Mesodermal cell (in vitro differentiated cells): ENCODE data around the gene ZBTB46.
A peak's percentile ranks its signal among the peaks of the same experiment; 100 is the strongest.

Source experiments
- H3K27ac ChIP-seq: 2 replicates; pipeline ENCODE4 v1.7.0; 2013; ENCODE audit warnings: mild to moderate bottlenecking, low read depth, low read length, moderate library complexity; ENCODE audit not compliant: severe bottlenecking
- H3K36me3 ChIP-seq: 2 replicates; pipeline ENCODE4 v1.7.1; 2013; ENCODE audit warnings: mild to moderate bottlenecking, low read length, moderate library complexity; ENCODE audit not compliant: control insufficient read depth, insufficient read depth
- H3K4me1 ChIP-seq: one replicate; pipeline ENCODE4 v1.7.1; 2013; ENCODE audit warnings: mild to moderate bottlenecking, low read length; ENCODE audit not compliant: insufficient read depth, control insufficient read depth, poor library complexity, severe bottlenecking
- H3K4me3 ChIP-seq: 2 replicates; pipeline ENCODE4 v1.7.0; 2013; ENCODE audit warnings: low read length, control low read depth, mild to moderate bottlenecking; ENCODE audit not compliant: insufficient read depth, poor library complexity, severe bottlenecking; ENCODE audit errors: extremely low read depth
- H3K9me3 ChIP-seq: 2 replicates; pipeline ENCODE4 v1.7.1; 2013; ENCODE audit warnings: mild to moderate bottlenecking, low read length, moderate library complexity; ENCODE audit not compliant: control insufficient read depth
- WGBS, 2 experiments: methylation state at CpG; one replicate each; pipeline ENCODE4 v1.1.5; 2013; ENCODE audit warnings: missing lambda C conversion rate in 2 of 2; ENCODE audit not compliant: insufficient coverage in 2 of 2; 5-methylcytosine and 5-hydroxymethylcytosine counted together

Gene ZBTB46

GRCh38 chr20:63750807-63751470 is 80.1 kb downstream of the ZBTB46 start:
- H3K4me3 ChIP-seq: no peak overlapping the region
- H3K36me3 ChIP-seq: peaks cover 35% of the 10 kb centered on the region
- H3K4me1 ChIP-seq: peaks cover 5% of the 10 kb centered on the region
- no peaks in the 10 kb centered on the region for H3K9me3 ChIP-seq
- 82 to 88% methylated on average over 20 to 23 of the region's 26 CpGs for WGBS, 2 experiments
- H3K27ac ChIP-seq: peak overlapping the region; percentile 41

GRCh38 chr20:63749597-63750508 is 81.2 kb downstream of the ZBTB46 start:
- 94 to 97% methylated on average over 12 of the region's 16 CpGs for WGBS, 2 experiments
- H3K4me3 ChIP-seq: no peak overlapping the region
- H3K9me3 ChIP-seq: no peaks in the 10 kb centered on the region
- no peak overlapping the region for H3K27ac ChIP-seq
- H3K36me3 ChIP-seq: peaks cover 37% of the 10 kb centered on the region
- H3K4me1 ChIP-seq: peaks cover 5% of the 10 kb centered on the region

GRCh38 chr20:63748934-63749270 is 82.2 kb downstream of the ZBTB46 start:
- 96 to 99% methylated on average over 9 to 10 of the region's 11 CpGs for WGBS, 2 experiments
- Histone ChIP-seq H3K4me3 (no peak overlapping the region), H3K4me1 (peaks cover 5% of the 10 kb centered on the region), H3K27ac (no peak overlapping the region), H3K9me3 (no peaks in the 10 kb centered on the region), H3K36me3 (peaks cover 40% of the 10 kb centered on the region)

GRCh38 chr20:63748070-63748933 is 82.8 kb downstream of the ZBTB46 start:
- no peak overlapping the region for H3K27ac ChIP-seq
- no peak overlapping the region for H3K4me3 ChIP-seq
- H3K36me3 ChIP-seq: peaks cover 45% of the 10 kb centered on the region
- H3K4me1 ChIP-seq: peaks cover 5% of the 10 kb centered on the region
- WGBS, 2 experiments: 85 to 88% methylated on average over 11 to 16 of the region's 20 CpGs
- no peaks in the 10 kb centered on the region for H3K9me3 ChIP-seq

- no peak overlapping the region for H3K4me3 ChIP-seq
- no peaks in the 10 kb centered on the region for H3K9me3 ChIP-seq
- peaks cover 5% of the 10 kb centered on the region for H3K4me1 ChIP-seq
- 82 to 85% methylated on average over 11 to 13 of the region's 13 CpGs for WGBS, 2 experiments
- H3K27ac ChIP-seq: no peak overlapping the region
- H3K36me3 ChIP-seq: peaks cover 45% of the 10 kb centered on the region
These were observed 83.4 kb downstream of the ZBTB46 start for GRCh38 chr20:63747622-63748069.

GRCh38 chr20:63746751-63747315 is 84.2 kb downstream of the ZBTB46 start:
- Histone ChIP-seq H3K9me3 (no peaks in the 10 kb centered on the region), H3K36me3 (peaks cover 48% of the 10 kb centered on the region), H3K4me3 (no peak overlapping the region), H3K27ac (no peak overlapping the region), H3K4me1 (peaks cover 5% of the 10 kb centered on the region)
- WGBS, 2 experiments: 92 to 96% methylated on average over 31 to 41 of the region's 47 CpGs

- peaks cover 9% of the 10 kb centered on the region for H3K4me1 ChIP-seq
- no peak overlapping the region for H3K4me3 ChIP-seq
- no peak overlapping the region for H3K27ac ChIP-seq
- WGBS, 2 experiments: 94 to 96% methylated on average over 22 of the region's 26 CpGs
- no peaks in the 10 kb centered on the region for H3K9me3 ChIP-seq
- H3K36me3 ChIP-seq: peaks cover 53% of the 10 kb centered on the region
These were observed 84.9 kb downstream of the ZBTB46 start for GRCh38 chr20:63745961-63746731.

- 83 to 91% methylated on average over 12 to 15 of the region's 15 CpGs for WGBS, 2 experiments
- no peaks in the 10 kb centered on the region for H3K9me3 ChIP-seq
- H3K27ac ChIP-seq: no peak overlapping the region
- no peak overlapping the region for H3K4me3 ChIP-seq
- H3K4me1 ChIP-seq: peaks cover 10% of the 10 kb centered on the region
- H3K36me3 ChIP-seq: peaks cover 51% of the 10 kb centered on the region
These were observed 85.6 kb downstream of the ZBTB46 start for GRCh38 chr20:63745424-63745805.

- Histone ChIP-seq H3K27ac (peak overlapping the region; percentile 29), H3K4me1 (peaks cover 10% of the 10 kb centered on the region), H3K9me3 (no peaks in the 10 kb centered on the region), H3K36me3 (peaks cover 45% of the 10 kb centered on the region), H3K4me3 (no peak overlapping the region)
- 92 to 96% methylated on average over 23 to 25 of the region's 25 CpGs for WGBS, 2 experiments
These were observed 86.3 kb downstream of the ZBTB46 start for GRCh38 chr20:63744574-63745423.
